Measurements from ENCODE around the gene NRSN1.

DNA sequence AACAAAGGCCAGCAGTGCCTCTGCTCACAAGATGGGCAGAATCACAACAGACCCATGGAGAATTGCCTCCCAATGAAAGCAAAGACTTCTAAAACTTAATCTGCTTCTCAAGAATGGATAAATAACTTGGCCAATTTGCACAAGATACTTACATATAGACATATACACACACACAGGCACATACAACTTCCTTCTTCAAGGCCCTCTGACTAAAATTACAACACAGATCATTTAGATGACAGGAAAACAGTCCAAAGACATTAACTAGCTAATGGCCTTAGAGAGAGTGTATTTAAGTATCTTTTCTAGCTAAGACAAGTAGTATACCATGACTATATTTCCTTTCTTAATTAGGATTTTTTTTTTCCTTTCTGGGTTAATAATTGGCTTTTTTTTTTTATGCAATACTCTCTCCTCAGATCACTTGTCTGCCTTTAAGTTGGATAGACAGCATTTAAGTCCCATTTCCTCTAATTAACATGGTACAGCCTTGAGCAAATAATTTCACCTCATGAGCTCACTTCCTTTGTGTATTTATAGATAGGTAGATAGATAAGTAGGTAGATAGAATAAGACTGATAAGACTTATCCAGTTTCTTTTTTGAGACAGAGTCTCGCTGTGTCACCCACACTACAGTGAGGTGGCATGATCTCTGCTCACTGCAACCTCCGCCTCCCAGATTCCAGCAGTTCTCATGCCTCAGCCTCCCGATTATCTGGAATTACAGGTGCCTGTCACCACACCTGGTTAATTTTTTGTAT is 70.0 kb downstream of the NRSN1 start:
- no peak for TF ChIP-seq PRDM1 (tag by site-specific recombination; IDR thresholded peaks at IDR 0.05)
- TF ChIP-seq, protein P1, sequence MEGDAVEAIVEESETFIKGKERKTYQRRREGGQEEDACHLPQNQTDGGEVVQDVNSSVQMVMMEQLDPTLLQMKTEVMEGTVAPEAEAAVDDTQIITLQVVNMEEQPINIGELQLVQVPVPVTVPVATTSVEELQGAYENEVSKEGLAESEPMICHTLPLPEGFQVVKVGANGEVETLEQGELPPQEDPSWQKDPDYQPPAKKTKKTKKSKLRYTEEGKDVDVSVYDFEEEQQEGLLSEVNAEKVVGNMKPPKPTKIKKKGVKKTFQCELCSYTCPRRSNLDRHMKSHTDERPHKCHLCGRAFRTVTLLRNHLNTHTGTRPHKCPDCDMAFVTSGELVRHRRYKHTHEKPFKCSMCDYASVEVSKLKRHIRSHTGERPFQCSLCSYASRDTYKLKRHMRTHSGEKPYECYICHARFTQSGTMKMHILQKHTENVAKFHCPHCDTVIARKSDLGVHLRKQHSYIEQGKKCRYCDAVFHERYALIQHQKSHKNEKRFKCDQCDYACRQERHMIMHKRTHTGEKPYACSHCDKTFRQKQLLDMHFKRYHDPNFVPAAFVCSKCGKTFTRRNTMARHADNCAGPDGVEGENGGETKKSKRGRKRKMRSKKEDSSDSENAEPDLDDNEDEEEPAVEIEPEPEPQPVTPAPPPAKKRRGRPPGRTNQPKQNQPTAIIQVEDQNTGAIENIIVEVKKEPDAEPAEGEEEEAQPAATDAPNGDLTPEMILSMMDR (tag by site-specific recombination; IDR thresholded peaks at IDR 0.05): no peak
- TF ChIP-seq WT1 (tag by site-specific recombination; IDR thresholded peaks at IDR 0.05): no peak
- no peak for TF ChIP-seq ZBTB1 (tag by site-specific recombination; IDR thresholded peaks at IDR 0.05)
- no peak for TF ChIP-seq ZNF530 (tag by site-specific recombination; IDR thresholded peaks at IDR 0.05; ENCODE audit: low read depth)
- TF ChIP-seq ZNF335 (tag by site-specific recombination; conservative IDR thresholded peaks at IDR 0.05): no peak
- TF ChIP-seq ZNF2 (tag by site-specific recombination; IDR thresholded peaks at IDR 0.05): no peak
- no peak for TF ChIP-seq ZNF585B (tag by site-specific recombination; IDR thresholded peaks at IDR 0.05)
- TF ChIP-seq ZNF274 (IDR thresholded peaks at IDR 0.05; ENCODE audit: low read length): no peak
- TF ChIP-seq ZNF274 (tag by site-specific recombination; IDR thresholded peaks at IDR 0.05; ENCODE audit: borderline replicate concordance): no peak

Measured in HEK293 (cell line).